Fibroblast of lung (primary cell): Measurements from ENCODE around the gene TNK1. TPM values are rescaled to one million over a fixed set of nuclear protein-coding genes. Genes with fewer than 3 reads are reported as not detected.
"Not testable (repeated sequence)": the region's sequence is repeated elsewhere in the genome, so short reads cannot be mapped to it uniquely, and the experiment has no call there.

Source experiments
- DNase-seq, 2 donors: peaks; one replicate each; pipeline versions ENCODE4 v3.0.0 to v3.0.0-alpha.2; 2010; ENCODE audit warnings: low read depth in 2 of 2
- H2AFZ ChIP-seq: 2 replicates; pipeline ENCODE4 v1.5.1; 2012; ENCODE audit warnings: low read length, control low read depth, inconsistent platforms
- H3K27ac ChIP-seq: 2 replicates; pipeline ENCODE4 v1.5.1; 2011; ENCODE audit warnings: low read length, control low read depth; ENCODE audit not compliant: insufficient read depth
- H3K27me3 ChIP-seq: 2 replicates; pipeline ENCODE4 v1.5.1; 2011; ENCODE audit warnings: mild to moderate bottlenecking, low read length; ENCODE audit not compliant: control insufficient read depth, insufficient read depth
- H3K36me3 ChIP-seq: 2 replicates; pipeline ENCODE4 v1.5.1; 2011; ENCODE audit warnings: low read length; ENCODE audit not compliant: control insufficient read depth, insufficient read depth
- H3K4me1 ChIP-seq: 2 replicates; pipeline ENCODE4 v1.5.1; 2011; ENCODE audit warnings: low read length; ENCODE audit not compliant: control insufficient read depth, insufficient read depth; ENCODE audit errors: extremely low read depth
- H3K4me2 ChIP-seq: 2 replicates; pipeline ENCODE4 v1.5.1; 2011; ENCODE audit warnings: low read length, control low read depth; ENCODE audit not compliant: insufficient read depth; ENCODE audit errors: extremely low read depth
- H3K4me3 ChIP-seq, 4 experiments: fragments of 200-600 bp in 1 of 4; sonication (generic) in 1 of 4; replicated peaks in 1 of 4; 2 replicates each; pipeline ENCODE4 v1.5.1; 2011 to 2016; ENCODE audit warnings: low read length in 4 of 4, low read depth in 3 of 4, mild to moderate bottlenecking in 3 of 4, control low read depth in 2 of 4, inconsistent platforms in 1 of 4, mixed read lengths in 1 of 4; ENCODE audit not compliant: insufficient read depth in 1 of 4; ENCODE audit errors: control extremely low read depth in 1 of 4
- H3K79me2 ChIP-seq: 2 replicates; pipeline ENCODE4 v1.5.1; 2012; ENCODE audit warnings: mild to moderate bottlenecking, low read length, inconsistent platforms; ENCODE audit not compliant: control insufficient read depth, insufficient read depth
- H3K9ac ChIP-seq: 2 replicates; pipeline ENCODE4 v1.5.1; 2011; ENCODE audit warnings: mild to moderate bottlenecking, low read length, control low read depth; ENCODE audit not compliant: insufficient read depth
- H3K9me3 ChIP-seq: 2 replicates; pipeline ENCODE4 v1.5.1; 2012; ENCODE audit warnings: low read depth, low read length; ENCODE audit not compliant: control insufficient read depth, insufficient read depth
- H4K20me1 ChIP-seq: 2 replicates; pipeline ENCODE4 v1.5.1; 2011; ENCODE audit warnings: low read length; ENCODE audit not compliant: control insufficient read depth, insufficient read depth; ENCODE audit errors: extremely low read depth
- CTCF ChIP-seq, 2 donors: IDR thresholded peaks in 1 of 2; conservative IDR thresholded peaks in 1 of 2; 1 replicate in 1 of 2; 2 replicates in 1 of 2; pipeline ENCODE4 v1.5.1; 2011 to 2012; ENCODE audit warnings: low read length in 2 of 2, control low read depth in 1 of 2, inconsistent platforms in 1 of 2, low read depth in 1 of 2, mild to moderate bottlenecking in 1 of 2
- EZH2 ChIP-seq: IDR thresholded peaks from 2 replicates; pipeline ENCODE4 v1.5.1; 2012; ENCODE audit warnings: low read length, control low read depth, mild to moderate bottlenecking; ENCODE audit errors: missing control alignments
- polyA plus RNA-seq, 2 donors: library from polyadenylated mRNA; depleted of rRNA in 1 of 2; stranded (reverse) in 1 of 2; unstranded in 1 of 2; fragments of >200 nt; gene quantifications; 2 replicates each; pipeline ENCODE4 v1.2.1, GENCODE V29; 2011 to 2012; ENCODE audit warnings: missing spikeins in 1 of 2
- total RNA-seq: library from RNA; depleted of rRNA; stranded (reverse); fragments of >200 nt; gene quantifications from 2 replicates; pipeline ENCODE4 v1.2.1, GENCODE V29; 2014

TNK1 gene
- total and polyA plus RNA-seq, 2 donors (not counting 1 experiment from before 2014, with no cell fraction given) = 0.15 to 0.66 TPM

GRCh38 chr17:7357381-7357780 is 23.5 kb upstream of the TNK1 start:
- no peak overlapping the region for H3K27ac ChIP-seq
- TF ChIP-seq CTCF (conservative IDR thresholded peaks at IDR 0.05 in 1 of 2, IDR thresholded peaks at IDR 0.05 in 1 of 2; ENCODE audit: low read depth in 1 of 2, low read length in 2 of 2) (no peak), EZH2 (no peak)
- peaks cover 12% of the 10 kb centered on the region for H3K79me2 ChIP-seq
- H3K36me3 ChIP-seq = no peaks in the 10 kb centered on the region
- DNase-seq = no peak
- no peaks in the 10 kb centered on the region for H4K20me1 ChIP-seq
- no peak overlapping the region for H2AFZ ChIP-seq
- no peak overlapping the region for H3K9ac ChIP-seq
- peaks cover 15% of the 10 kb centered on the region for H3K4me1 ChIP-seq
- H3K4me3 ChIP-seq = no peak overlapping the region
- no peaks in the 10 kb centered on the region for H3K27me3 ChIP-seq
- no peak overlapping the region for H3K4me2 ChIP-seq
- no peaks in the 10 kb centered on the region for H3K9me3 ChIP-seq

GRCh38 chr17:7361906-7362305 is 19.0 kb upstream of the TNK1 start:
- no peaks in the 10 kb centered on the region for H3K79me2 ChIP-seq
- no peaks in the 10 kb centered on the region for H3K4me1 ChIP-seq
- DNase-seq = no peak
- no peak overlapping the region for H3K27ac ChIP-seq
- no peaks in the 10 kb centered on the region for H3K27me3 ChIP-seq
- TF ChIP-seq CTCF (conservative IDR thresholded peaks at IDR 0.05 in 1 of 2, IDR thresholded peaks at IDR 0.05 in 1 of 2; ENCODE audit: low read depth in 1 of 2, low read length in 2 of 2) (no peak), EZH2 (no peak)
- H2AFZ ChIP-seq = no peak overlapping the region
- H3K36me3 ChIP-seq = no peaks in the 10 kb centered on the region
- no peaks in the 10 kb centered on the region for H4K20me1 ChIP-seq
- no peak overlapping the region for H3K9ac ChIP-seq
- H3K4me2 ChIP-seq = no peak overlapping the region
- H3K4me3 ChIP-seq = no peak overlapping the region
- H3K9me3 ChIP-seq = no peaks in the 10 kb centered on the region

GRCh38 chr17:7363311-7363710 is 17.6 kb upstream of the TNK1 start:
- Histone ChIP-seq H4K20me1 (no peaks in the 10 kb centered on the region), H3K9ac (no peak overlapping the region), H3K79me2 (no peaks in the 10 kb centered on the region), H3K36me3 (no peaks in the 10 kb centered on the region), H3K4me2 (no peak overlapping the region), H3K4me3 (no peak overlapping the region), H2AFZ (no peak overlapping the region), H3K9me3 (no peaks in the 10 kb centered on the region), H3K4me1 (no peaks in the 10 kb centered on the region), H3K27me3 (no peaks in the 10 kb centered on the region), H3K27ac (no peak overlapping the region)
- TF ChIP-seq CTCF (conservative IDR thresholded peaks at IDR 0.05 in 1 of 2, IDR thresholded peaks at IDR 0.05 in 1 of 2; ENCODE audit: low read depth in 1 of 2, low read length in 2 of 2) = no peak
- no peak for DNase-seq

- H2AFZ ChIP-seq, H3K79me2 ChIP-seq, H3K27me3 ChIP-seq, DNase-seq, H3K4me1 ChIP-seq, H3K4me3 ChIP-seq, H3K36me3 ChIP-seq, H4K20me1 ChIP-seq, H3K9me3 ChIP-seq, H3K27ac ChIP-seq, H3K9ac ChIP-seq, H3K4me2 ChIP-seq: not testable (repeated sequence)
Observed at GRCh38 chr17:7365963-7366362, 14.9 kb upstream of the TNK1 start.
